ENCODE data around the gene PTP4A2.

- TF ChIP-seq POLR2A (IDR thresholded peaks at IDR 0.05) (no peak), CTCF (IDR thresholded peaks at IDR 0.05) (no peak)
Measured at GRCh38 chr1:31959521-31960340, 21.6 kb upstream of the PTP4A2 start.

Measured in adrenal gland (tissue), 5 donors.